Left renal pelvis (tissue), 4 donors: ENCODE data around the gene RAB11B. TPM values are rescaled to one million over a fixed set of nuclear protein-coding genes. Genes with fewer than 3 reads are reported as not detected.
"Not testable (repeated sequence)": the region's sequence is repeated elsewhere in the genome, so short reads cannot be mapped to it uniquely, and the experiment has no call there.

Source experiments
- DNase-seq, 4 donors: peaks; one replicate each; pipeline ENCODE4 v3.0.0-alpha.2; 2013; ENCODE audit warnings: low read depth in 4 of 4, low spot score in 3 of 4
- polyA plus RNA-seq, 4 donors: library from polyadenylated mRNA; unstranded; fragments of 120-200 nt; gene quantifications; one replicate each; pipeline ENCODE4 v1.2.1, GENCODE V29; 2013; ENCODE audit not compliant: insufficient read length in 4 of 4

RAB11B gene
- polyA plus RNA-seq, 4 donors: 114 to 180 (median 131) TPM

DNA sequence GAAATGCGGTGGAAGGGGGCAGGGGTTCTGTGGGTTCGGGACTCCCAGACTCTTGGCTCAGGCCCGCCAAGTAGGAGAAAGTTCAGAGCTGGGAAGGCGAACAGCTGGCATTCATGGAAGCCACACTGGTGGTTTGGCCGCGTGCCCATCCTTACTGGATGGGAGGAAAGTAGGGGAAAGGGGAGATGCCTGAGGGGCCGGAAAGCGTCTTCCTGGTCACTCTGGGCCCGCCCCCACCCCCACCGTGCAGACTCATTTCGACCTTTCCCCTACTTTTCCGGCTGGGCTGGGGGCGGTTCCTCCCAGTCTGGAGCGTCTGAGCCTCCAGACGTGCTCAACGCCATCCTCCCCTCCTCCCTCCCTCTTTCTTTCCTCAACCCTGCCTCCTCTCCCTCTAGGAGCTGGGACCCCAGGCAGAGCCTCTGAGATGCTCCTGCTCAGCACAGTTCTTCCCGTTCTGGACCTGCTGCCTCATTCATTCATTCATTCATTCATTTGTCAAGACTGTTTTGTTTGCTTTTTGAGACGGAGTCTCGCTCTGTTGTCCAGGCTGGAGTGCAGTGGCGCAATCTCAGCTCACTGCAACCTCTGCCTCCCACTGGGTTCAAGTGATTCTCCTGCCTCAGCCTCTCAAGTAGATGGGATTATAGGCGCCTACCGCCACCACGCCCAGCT lies 22.7 kb upstream of the RAB11B start:
- peak in 3 of 4 donors; percentile 78 to 88 (median 87) for DNase-seq

DNA sequence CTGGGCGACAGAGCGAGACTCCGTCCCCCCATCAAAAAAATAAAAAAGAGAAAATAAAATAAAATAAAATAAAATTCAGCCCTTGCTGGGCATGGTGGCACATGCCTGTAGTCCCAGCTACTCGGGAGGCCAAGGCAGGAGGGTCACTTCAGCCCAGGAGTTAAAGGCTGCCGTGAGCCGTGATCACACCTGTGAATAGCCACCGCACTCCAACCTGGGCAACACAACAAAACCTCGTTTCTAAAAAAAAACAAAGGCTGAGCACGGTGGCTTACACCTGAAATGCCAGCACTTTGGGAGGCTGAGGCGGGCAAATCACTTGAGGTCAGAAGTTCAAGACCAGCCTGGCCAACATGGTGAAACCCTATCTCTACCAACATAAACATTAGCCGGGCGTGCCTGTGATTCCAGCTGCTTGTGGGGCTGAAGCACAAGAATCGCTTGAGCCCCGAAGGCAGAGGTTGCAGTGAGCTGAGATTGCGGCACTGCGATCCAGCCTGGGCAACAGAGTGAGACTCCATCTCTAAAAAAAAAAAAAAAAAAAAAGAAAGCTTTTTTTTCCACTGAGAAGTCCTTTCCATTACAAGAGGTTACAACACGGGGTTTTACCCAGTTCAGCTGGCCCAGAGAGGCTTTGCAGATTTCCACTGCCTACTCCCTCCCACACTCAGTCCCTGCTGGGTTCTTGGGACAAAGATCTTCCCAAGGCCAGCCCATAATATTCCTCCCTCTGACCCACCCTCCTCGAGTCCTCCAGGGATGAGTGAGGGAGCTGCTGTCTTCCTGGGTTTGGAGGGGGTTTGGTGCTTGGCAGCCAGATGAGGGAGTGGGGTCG lies 19.8 kb upstream of the RAB11B start:
- no peak for DNase-seq

DNA sequence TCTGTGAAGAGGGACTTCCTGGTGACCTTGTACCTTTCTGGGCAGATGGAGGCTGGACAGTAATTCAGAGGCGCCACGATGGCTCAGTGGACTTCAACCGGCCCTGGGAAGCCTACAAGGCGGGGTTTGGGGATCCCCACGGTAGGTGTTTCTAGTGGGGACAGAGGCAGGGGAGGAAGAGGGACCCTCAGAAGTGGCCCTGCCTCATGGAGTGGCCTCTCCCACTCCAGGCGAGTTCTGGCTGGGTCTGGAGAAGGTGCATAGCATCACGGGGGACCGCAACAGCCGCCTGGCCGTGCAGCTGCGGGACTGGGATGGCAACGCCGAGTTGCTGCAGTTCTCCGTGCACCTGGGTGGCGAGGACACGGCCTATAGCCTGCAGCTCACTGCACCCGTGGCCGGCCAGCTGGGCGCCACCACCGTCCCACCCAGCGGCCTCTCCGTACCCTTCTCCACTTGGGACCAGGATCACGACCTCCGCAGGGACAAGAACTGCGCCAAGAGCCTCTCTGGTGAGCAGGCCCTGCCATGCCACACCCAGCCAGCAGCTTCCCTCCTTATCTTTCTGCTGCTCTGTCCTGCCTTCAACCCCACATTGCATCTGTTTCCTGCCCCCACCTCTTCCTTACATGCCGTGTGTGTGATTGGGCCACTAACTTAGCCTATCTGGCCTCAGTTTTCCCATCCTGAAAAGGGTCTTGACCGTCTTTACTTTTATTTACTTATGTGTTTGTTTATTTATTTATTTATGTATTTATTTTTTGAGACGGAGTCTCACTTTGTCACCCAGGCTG lies 19.0 kb upstream of the RAB11B start:
- no peak for DNase-seq

DNA sequence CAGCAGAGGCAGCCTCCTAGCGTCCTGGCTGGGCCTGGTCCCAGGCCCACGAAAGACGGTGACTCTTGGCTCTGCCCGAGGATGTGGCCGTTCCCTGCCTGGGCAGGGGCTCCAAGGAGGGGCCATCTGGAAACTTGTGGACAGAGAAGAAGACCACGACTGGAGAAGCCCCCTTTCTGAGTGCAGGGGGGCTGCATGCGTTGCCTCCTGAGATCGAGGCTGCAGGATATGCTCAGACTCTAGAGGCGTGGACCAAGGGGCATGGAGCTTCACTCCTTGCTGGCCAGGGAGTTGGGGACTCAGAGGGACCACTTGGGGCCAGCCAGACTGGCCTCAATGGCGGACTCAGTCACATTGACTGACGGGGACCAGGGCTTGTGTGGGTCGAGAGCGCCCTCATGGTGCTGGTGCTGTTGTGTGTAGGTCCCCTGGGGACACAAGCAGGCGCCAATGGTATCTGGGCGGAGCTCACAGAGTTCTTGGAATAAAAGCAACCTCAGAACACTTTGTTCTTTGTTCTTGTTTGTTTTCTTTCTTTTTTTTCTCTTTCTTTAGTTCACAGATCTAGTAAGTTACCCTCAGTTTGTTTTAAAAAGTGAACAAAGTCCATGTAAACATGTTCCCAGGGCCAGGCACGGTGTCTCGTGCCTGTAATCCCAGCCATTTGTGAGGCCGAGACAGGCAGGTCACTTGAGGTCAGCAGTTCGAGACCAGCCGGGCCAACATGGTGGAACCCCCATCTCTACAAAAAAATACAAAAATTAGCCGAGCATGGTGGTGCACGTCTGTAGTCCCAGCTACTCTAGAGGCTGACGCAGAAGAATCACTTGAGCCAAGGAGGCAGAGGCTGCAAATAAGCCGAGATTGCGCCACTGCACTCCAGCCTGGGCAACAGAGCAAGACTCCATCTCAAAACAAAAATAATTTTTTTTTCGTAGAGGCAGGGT lies 16.0 kb upstream of the RAB11B start:
- DNase-seq: no peak

DNA sequence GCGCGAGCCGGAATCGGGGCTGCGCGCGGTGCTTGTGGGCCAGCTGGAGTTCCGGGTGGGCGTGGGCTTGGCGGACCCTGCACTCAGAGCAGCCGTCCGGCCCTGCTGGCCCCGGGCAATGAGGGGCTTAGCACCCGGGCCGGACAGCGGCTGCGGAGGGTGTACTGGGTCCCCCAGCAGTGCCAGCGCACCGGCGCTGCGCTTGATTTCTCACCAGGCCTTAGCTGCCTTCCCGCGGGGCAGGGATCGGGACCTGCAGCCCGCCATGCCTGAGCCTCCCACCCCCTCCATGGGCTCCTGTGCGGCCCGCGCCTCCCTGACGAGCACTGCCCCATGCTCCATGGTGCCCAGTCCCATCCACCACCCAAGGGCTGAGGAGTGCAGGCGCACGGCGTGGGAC lies 14.4 kb upstream of the RAB11B start:
- not testable (repeated sequence) for DNase-seq

DNA sequence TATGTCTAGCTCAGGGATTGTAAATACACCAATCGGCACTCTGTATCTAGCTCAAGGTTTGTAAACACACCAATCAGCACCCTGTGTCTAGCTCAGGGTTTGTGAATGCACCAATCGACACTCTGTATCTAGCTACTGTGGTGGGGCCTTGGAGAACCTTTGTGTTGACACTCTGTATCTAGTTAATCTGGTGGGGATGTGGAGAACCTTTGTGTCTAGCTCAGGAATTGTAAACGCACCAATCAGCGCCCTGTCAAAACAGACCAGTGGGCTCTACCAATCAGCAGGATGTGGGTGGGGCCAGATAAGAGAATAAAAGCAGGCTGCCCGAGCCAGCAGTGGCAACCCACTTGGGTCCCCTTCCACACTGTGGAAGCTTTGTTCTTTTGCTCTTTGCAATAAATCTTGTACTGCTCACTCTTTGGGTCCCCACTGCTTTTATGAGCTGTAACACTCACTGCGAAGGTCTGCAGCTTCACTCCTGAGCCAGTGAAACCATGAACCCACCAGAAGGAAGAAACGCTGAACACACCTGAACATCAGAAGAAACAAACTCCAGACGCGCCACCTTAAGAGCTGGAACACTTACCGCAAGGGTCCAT lies 13.7 kb upstream of the RAB11B start:
- not testable (repeated sequence) for DNase-seq

DNA sequence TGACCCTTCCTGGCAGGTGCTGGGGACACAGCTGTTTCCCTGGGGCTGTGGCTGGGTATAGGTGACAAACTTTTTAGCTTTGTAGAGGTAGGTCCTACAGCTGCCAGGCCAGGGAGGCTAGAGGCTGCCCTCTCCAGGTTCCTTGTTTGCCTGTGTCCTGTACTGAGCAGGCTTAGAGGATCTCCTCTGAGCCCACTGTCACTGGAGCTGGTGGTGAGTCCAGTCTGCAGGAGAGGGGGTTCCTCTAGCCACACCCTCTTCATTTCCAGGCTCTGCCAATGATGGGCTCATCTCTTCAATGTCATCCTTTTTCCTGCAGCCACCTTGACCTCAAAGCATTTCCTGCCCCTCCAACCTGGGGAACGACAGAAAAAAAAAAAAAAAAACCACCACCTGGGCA lies 12.6 kb upstream of the RAB11B start:
- no peak for DNase-seq

DNA sequence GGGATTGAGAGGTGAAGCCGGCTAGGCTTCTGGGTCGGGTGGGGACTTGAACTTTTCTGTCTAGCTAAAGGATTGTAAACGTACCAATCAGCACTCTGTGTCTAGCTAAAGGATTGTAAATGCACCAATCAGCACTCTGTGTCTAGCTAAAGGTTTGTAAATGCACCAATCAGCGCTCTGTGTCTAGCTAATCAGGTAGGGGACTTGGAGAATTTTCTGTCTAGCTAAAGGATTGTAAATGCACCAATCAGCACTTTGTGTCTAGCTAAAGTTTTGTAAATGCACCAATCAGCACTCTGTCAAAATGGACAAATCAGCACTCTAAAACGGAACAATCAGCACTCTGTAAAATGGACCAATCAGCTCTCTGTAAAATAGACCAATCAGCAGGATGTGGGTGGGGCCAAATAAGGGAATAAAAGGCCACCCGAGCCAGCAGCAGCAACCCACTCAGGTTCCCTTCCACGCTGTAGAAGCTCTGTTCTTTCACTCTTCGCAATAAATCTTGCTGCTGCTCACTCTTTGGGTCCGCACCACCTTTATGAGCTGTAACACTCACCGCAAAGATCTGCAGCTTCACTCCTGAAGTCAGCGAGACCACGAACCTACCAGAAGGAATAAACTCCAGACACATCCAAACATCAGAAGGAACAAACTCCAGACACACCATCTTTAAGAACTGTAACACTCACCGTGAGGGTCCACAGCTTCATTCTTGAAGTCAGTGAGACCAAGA lies 10.8 kb upstream of the RAB11B start:
- not testable (repeated sequence) for DNase-seq

DNA sequence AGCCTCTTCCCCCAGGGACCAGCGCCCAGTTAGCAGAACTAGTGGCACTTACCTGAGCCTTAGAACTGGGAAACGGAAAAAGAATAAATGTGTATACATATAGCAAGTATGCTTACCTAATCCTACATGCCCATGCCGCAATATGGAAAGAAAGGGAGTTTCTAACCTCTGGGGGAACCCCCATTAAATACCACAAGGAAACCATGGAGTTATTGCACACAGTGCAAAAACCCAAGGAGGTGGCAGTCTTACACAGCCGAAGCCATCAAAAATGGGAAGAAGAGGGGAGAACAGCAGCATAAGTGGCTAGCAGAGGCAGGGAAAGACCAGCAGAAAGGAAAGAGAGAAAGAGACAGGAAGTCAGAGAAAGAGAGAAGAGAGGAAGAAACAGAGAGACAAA lies 5.6 kb upstream of the RAB11B start:
- DNase-seq: not testable (repeated sequence)

DNA sequence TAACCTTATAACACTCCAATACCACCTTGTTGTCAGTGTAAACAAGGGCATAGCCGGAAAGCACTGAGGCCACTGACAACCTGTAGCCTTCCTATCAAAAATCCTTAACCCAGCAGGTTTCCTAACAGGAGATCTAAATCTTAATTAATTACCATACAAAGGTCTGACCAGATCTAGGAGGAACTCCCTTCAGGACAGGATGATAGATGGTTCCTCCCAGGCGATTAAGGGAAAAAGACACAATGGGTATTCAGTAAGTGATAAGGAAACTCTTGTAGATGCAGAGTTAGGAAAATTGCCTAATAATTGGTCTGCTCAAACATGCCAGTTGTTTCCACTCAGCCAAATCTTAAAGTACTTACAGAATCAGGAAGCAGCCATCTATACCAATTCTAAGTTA lies 5.1 kb upstream of the RAB11B start:
- DNase-seq: not testable (repeated sequence)

DNA sequence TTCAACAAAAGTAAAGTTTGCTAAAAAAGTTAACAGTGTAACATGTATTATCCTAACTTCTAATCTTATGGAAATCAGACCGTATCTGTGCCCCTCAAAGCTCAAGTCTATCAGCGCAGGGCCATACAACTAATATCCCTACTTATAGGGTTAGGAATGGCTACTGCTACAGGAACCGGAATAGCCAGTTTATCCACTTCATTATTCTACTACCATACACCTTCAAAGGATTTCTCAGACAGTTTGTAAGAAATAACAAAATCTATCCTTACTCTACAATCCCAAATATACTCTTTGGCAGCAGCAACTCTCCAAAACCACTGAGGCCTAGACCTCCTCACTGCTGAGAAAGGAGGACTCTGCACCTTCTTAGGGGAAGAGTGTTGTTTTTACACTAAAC lies 4.6 kb upstream of the RAB11B start:
- DNase-seq: not testable (repeated sequence)

DNA sequence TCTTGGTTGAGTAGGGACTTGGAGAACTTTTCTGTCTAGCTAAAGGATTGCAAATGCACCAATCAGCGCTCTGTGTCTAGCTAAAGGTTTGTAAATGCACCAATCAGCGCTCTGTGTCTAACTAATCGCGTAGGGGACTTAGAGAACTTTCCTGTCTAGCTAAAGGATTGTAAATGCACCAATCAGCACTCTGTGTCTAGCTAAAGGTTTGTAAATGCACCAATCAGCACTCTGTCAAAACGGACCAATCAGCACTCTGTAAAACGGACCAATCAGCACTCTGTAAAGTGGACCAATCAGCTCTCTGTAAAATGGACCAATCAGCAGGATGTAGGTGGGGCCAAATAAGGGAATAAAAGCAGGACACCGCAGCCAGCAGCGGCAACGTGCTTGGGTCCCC lies 3.7 kb upstream of the RAB11B start:
- not testable (repeated sequence) for DNase-seq

DNA sequence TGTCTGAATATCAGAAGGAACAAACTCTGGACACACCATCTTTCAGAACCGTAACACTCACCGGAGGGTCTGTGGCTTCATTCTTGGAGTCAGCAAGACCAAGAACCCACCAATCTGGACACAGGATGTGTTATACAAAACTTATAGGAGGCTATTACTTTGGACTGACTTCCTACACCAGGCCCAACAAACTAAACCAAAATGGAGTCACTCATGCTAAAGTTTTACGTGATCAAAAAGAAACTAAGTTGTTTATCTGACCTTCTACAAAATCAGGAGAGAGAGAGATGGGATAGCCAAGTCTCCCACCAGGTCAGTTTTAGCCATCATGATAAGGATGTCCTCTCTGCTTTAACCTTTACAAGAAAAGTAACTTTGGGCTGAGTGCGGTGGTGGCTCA lies 3.2 kb upstream of the RAB11B start:
- no peak for DNase-seq

DNA sequence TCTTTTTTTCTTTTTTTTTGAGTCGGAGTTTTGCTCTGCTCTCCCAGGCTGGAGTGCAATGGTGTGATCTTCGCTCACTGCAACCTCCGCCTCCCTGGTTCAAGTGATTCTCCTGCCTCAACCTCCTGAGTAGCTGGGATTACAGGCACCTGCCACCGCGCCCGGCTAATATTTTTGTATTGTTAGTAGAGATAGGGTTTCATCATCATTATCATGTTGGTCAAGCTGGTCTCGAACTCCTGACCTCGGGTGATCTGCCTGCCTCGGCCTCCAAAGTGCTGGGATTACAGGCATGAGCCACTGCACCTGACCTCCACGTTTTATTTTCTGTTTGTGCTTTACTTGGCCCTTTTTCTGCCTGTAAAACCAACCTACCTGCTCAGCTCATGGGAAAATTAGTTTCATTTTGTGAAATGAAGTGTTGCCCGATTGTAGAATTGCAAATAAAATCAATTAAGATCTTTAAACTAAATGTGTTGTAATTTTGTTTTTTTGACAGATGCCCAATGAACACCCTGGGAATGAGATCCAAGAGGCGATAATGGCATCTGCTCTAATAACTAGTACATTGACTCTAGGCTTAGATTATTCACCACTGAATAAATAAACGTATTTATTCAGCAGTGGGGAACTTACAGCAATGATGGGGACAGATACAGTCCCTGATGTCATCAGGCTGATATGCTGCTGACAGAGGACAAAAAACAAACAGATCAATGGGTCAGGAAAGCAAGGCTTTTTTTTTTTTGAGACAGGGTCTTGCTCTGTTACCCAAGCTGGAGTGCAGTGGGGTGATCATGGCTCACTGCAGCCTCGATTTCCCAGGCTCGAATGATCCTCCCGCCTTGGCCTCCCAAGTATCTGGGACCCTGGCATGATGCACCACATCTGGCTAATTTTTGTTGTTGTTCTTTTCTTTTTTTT lies 2.2 kb upstream of the RAB11B start:
- no peak for DNase-seq

DNA sequence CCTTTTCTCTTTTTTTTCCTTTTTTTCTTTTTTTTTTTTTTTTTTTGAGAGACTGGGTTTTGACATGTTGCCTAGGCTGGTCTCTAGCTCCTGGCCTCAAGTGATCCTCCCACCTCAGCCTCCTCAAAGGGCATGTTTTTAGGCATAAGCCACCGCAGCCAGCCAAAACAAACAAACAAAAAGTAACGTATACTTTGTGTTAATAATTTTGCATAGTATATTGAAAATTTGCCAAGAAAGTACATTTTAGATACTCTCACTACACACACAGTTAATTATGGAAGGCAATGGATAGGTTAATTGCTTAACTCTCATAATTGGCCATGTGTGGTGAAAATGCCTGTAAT lies 1.6 kb upstream of the RAB11B start:
- no peak for DNase-seq

DNA sequence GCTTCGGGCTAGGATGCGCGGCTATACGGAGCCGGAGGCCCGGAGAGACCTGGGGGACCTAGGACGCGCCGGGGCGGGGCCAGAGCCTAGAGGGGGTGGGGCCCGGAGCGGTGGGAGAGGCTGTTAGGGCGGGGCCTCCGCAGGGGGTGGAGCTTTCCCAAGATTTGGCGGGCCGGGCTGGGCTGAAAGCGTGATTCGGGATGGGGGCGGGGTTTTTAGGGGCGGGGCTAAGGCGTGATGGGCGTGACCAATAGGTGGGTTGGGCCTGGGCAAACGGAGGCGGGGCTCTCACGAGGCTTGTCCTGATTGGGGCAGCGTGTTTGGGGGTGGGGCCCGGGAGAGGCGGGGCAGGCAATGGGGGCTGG lies 439 bp downstream of the RAB11B start:
- DNase-seq: peak; percentile 70 to 83 (median 80)

DNA sequence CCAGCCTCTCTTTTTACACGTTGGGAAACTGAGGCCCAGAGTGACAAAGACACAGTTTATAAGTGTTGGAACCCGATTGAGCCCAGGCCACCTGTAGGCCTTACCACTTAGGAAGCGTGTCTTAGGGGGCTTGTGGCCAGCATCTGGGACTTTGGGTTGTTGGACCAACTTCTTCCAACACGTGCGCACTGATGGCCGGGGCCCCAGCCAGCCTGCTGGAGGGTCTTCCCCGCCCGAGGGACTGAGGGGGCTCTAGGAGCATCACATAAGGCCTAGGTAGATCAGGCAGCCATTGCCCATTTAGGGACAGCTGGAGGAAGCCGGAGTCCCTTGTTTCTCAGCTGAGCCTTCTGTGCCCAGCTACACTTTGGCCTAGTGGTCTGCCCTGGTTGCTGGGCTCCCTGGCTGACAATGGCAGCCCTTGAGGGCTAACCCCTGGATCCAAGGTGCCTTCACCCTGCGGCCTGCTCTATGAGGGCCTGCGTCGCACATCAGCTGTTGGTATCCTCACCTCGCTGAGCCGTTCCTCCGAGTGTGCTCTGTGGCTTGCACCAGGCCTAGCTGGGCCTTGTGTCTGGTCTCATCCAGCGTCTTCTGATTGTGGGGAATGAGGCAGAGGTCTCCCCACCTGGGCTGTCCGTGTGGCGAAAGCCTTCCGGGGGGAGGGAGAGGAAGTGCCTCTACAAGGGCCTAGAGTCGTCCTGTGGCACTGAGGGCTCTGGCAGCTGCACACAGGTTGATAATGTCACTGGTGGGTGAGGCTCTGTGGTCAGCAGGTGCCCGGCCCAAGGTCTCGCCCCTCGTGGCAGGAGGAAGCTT lies 1.2 kb downstream of the RAB11B start:
- no peak for DNase-seq
